Daoy (cell line): Measurements from ENCODE around the gene MBP. TPM values are rescaled to one million over a fixed set of nuclear protein-coding genes. Genes with fewer than 3 reads are reported as not detected.
A peak's percentile ranks its signal among the peaks of the same experiment; 100 is the strongest.

Experiments used
- DNase-seq: peaks from one replicate; pipeline ENCODE4 v3.0.0-alpha.2; 2015; ENCODE audit warnings: low read depth
- total RNA-seq: library from RNA; depleted of rRNA; stranded (reverse); fragments of >200 nt; shearing (Covaris generic); gene quantifications from 2 replicates; pipeline ENCODE4 v1.2.3, GENCODE V29; 2014

Gene MBP
- total RNA-seq, 1 experiment from 2014 or later, result not detected

DNA sequence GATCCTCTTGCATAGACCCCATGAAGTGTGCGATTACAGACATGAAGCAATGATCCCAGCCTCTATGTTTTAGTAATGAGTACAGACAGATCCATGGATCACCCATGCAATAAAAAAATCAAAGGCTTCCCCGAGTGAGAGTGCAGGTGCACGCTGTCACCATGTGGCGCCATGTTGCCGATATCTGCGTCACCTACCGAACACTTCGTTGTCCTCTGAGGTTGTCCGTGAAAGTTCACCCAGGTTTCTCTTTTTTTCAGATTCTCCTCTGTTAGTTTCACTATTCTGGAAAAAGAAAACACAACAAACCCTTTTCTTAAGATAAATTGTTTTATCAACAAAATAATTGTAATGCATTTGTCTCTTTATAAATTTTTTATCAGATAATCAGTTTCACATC lies 66.5 kb downstream of the MBP start:
- DNase-seq, result no peak

DNA sequence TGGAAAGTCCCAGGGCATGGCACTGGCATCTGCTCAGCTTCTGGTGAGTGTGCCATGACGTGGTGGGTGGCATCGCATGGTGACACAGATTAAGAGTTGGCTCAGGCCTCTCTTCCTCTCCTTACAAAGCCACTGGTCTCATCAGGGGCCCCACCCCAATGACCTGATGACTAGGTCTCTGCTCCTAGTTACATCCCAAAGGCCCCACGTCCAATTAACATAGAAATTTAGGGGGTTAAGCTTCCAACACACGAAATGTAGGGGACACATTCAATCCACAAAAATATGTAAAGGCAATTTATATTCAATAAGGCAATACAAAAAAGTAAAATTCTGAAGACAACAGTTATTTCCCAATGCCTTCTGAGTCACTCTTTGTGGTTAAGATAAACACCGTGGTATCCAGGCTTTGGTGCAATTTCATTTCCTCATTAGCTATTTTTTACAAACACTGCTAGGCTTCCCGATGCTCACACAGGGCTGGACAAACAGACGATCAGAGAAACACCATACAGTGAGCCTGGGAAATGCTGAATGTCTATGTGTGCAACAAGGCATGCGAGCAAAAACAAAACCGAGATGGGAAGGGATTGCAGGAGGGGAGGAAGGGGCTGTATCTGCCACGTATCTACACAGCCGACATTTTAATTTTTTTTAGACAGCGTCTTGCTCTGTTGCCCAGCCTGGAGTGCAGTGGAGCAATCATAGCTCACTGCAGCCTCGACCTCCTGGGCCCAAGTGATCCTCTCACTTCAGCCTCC lies 67.2 kb downstream of the MBP start:
- peak; percentile 82 for DNase-seq

DNA sequence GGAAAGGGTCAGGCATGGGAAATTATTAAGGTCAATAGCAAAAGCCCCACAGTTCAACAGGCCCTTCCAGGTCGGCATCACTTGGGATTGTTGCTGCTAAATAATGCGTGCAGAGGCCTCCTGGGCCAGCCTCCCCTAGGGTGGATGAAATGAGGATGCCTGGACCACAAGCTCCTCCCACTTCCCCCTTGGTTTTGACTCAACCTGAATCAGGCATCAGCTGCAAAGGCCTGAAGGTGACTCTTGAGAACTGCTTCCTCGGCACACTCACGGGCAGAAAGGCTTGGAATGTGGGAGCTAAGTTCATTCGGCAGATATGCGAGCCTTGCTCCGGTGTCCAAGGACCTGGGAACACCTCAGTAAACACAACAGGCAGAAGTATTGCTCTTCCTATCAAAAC lies 69.3 kb downstream of the MBP start:
- peak; percentile 71 for DNase-seq

DNA sequence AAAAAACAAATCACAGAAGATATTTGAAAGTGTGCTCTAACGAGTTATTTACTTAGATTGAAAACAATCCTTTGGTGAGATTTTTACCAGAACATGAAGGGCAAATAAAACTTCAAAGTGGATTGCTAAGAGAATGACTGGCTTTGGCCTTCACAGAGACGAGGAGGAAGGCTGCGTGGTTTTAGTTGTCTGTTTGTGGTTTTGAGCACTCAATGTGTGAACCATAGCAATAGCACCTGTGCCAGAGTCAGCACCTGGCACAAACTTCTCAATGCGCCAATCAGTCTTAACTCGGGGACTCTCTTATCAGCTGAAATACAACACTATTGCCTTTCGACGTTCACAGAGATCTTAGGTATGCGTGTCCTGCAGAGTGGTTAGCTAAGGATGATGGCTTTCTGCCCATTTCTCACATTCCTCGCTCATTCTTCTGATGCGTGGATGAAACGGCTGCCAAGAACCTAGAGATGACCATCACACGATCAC lies 70.0 kb downstream of the MBP start:
- no peak for DNase-seq

DNA sequence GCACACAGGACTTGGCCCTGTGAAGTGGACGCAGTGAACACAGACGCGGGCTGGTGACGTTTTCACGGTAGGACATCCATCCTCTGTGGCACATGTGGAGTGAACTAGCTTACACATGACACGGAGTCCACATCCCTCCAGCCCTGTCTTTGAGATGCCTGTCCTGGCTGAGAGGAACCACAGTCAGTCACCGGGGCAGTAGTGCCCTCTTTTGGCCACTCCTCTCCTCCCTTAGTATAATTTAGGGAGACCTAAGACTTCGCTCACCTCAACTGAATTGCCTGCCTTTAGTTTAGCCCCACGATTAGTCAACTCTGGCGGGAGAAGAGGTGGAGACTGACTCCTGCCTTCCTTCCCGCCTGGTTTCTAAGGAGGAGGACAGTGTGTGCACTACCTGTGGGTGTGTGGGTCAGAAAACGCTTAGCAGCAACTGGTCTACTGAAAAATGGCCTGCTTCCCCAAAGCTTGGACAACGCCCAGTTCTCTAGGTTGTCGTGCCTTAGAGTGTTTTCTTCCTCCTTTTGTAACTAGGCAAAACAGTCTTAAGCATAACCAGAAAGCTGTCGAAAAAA lies 70.6 kb downstream of the MBP start:
- no peak for DNase-seq

DNA sequence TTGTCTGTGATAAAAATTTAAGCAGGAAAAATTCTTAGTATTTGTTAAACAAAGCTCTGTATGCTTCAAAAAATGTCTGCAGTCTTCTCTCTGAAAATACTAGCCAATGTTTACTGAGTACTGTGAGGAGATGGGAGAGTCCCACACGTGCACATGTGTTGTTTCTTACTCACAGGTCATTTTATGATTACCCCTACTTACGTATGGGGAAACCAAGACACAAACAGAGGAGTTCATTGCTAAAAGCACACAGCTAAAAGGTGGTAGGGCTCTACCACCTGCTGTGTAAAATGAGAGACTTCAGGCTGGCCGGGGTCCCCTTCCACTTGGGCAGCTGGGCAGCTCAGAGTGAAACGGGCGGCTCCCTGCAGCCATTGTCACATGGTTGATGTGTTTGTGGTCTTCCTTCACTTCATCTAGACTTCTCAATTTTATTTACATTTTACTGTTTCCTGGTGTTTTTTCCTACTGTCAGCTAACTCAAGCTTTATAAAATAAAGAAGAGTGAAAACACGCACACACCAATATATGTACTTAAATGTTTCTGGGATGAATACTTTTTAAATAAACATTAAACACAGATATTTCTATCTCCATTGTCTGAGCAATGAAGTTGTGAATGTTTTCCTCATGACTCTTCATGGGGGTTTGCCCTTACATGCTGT lies 71.2 kb downstream of the MBP start:
- no peak for DNase-seq

DNA sequence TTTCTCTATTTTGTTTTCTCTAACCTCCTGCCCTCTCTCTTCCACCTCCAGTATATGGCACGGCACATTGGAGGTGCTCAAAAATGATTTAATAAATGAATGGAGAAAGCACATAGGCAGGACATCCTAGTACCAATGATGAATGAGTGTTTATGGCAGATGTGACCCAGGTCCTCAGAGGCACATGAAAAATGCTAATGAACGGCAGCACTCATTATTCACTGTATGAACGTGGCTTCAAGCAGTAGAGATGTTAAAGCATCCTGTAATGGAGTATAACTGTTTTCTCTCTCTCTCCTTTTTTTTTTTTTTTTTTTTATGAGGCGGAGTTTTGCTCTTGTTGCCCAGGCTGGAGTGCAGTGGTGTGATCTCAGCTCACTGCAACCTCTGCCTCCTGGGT lies 72.4 kb downstream of the MBP start:
- DNase-seq, result no peak

DNA sequence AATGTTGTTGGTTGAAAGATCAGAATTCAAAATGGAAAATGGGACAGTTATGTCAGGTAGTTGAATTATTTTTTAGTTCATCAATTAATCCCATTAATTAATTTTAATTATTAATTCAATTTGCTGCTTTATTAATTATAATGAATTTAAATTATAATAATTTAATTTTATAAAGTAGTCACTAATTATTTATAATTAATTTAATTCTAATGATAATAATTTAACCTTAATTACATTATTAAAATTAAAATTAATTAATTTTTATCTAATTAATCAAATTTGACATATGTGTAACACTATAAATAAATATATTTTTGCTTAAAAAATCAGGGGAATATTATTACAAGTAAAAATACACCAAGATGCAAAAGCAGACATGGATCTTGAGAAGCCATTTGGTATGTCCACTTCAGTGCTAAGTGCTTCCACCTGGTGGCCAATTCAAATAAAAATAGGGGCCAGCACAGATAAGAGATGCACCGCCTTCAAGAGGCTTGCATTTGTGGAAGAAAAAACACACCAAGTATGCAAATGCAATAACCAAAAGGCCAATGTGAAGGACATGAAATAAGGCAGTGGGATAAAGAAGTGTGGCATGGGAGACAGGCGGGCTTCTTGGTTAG lies 73.2 kb downstream of the MBP start:
- peak; percentile 43 for DNase-seq

DNA sequence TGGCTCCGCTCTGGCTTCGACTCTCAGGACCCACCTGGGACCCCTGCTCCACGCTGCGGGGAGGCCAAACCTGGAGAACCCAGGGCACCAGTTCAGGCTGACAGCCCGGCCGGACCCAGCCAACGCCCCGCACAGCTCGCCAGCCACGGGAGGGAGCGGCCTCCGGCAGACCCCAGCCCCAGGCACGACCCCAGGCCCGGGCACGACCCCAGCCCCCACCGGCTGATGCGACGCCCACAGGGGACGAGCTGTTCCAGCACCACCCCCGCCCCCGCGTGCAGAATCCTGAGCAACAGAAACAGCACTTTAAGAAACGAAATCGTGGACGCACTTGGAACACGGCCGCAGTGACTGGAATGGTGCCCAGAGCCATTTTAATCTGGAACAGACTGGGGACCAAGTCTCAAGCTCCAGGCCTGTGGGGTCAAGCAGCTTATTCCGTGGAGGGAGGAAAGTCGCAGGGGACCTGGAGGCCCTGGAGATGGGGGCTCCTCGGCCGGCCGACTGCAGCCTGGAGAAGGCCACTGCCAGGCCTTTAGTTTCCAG lies 74.2 kb downstream of the MBP start:
- DNase-seq, result no peak

DNA sequence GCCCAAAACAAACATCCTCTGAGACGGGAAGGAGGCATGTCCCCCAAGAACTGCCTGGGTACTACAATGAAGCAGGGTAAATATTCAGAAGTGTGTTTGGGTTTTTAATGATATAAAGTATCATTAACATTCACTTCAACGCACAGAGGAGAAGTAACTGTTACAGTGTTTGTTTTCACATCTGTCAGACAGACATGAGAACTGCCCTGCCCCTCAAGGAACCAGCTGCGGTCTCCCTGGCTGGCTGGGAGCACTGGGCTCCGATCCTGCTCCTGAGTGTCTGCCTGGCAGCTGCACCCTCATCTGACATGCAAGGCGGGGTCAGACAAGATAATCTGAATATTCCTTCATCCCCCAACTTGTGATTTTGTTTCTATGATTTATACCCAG lies 75.6 kb downstream of the MBP start:
- no peak for DNase-seq

DNA sequence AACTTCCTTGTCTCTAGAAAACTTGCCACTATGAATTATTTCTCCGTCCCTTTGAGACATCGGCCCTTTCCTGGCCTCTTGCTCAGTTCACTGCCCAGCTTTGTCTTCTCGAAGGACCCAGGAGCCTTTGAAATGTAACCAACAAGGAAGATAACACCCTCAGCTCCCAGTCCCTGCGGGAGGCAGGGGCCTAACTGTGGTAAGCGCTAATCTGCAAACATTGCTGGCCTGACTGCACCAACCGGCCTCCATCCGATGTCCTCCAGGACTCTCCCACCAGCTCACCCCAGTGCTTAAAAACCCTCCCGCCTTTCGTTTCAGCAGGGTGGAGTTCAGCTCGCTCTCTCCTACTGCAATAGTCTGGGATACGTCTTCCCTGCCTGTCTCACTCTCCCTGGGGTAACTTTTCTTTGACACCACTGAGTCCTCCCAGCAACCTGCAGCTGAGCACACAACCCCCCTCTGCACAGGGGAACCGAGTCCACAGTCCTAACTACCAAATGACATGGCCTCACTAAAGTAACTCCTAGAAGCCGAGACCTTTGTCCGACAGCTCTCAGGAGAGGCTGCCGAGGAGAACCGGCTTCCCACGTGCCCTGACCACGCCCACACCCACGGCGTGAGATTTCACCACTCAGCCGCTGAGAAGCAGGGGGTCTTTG lies 76.1 kb downstream of the MBP start:
- no peak for DNase-seq

DNA sequence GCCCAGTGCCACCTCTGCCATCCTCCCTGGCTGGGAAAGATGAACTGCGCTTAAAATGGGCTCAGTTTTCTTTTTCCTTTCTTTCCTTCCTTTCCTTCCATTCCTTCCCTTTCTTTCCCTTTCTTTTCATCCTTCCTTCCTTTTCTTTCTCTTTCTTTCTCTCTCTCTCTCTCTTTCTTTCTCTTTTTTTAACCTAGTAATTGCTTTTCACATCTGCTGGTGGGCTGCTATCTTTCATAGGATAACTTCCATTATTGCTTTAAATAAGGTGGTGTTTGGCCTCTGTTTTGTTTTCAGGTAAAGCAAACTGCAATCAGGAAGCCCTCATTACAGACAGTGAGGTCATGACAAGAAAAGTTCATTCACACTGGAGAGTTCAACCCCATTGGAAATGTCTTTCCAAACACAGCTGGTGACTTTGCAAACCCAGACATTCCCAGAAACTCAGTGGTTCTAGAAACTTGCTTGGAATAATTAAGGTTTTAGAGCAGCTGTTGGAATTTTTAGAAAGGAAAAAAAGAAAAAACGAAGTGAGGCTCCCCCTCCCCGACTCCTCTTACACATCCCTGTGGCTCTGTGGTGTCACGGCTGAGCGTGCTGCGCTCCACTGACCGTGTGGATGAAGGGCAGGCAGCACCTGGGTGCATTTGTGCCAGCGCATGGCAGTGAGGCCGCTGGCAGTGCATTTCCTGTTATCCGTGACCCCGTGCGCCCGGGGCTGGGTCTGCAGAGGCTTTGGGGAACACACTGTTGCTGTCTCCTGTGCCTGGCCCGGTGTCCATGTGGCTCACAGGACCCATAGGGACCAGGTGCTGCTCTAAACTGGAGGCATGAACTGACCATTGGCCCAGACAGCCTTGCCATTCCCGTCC lies 76.9 kb downstream of the MBP start:
- no peak for DNase-seq

DNA sequence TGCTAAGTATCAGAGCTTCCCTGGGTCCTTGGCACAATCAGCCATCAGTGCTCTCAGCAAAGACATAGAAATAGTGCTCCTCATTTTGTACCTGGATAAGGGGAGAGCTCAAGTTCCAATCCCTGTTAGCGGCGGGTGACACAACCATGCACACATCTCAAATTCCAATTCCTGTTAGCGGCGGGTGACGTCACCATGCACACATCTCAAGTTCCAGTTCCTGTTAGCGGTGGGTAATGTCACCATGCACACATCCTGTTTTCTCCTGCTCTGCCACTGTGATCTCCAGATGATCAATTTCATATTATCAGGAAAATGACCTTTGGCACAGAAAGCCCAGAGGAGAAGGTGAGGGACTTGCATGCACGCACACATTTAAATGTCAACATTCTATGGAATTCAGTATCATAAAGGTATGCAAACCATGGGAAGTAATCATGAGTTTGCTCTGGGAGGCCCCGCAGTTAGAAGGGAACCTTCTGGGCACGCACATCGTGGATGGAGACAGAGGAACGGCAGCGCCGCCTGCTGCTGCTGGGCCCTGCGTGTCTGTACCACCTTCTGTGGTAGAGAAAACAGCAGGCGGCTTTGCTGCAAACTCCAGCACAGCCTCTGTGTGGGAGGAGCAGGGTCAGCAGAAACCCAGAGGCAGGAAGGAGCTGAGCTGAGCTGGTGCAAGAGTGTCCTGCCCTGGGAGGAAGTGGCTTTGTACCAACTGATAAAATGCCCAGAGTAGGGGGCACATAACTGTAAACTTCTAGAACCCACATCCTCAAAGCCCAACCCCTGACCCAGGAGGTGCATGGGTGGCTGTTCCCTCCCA lies 77.8 kb downstream of the MBP start:
- DNase-seq, result peak; percentile 94

DNA sequence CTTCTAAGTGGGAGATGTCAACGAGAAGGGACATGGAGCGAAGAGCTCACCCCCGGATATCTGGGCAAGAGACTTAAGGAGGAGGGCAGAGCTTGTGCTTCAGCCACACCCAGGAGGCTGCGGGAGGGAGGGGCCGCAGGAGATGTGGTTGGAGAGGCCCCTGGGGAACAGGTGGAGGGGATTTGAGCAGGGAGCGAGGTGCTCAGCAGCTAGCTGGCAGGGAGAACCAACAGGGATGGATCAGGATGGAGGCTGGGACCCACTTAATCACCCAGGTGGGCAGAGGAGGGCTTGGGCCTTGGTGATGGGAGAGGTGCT lies 78.3 kb downstream of the MBP start:
- DNase-seq, result no peak

DNA sequence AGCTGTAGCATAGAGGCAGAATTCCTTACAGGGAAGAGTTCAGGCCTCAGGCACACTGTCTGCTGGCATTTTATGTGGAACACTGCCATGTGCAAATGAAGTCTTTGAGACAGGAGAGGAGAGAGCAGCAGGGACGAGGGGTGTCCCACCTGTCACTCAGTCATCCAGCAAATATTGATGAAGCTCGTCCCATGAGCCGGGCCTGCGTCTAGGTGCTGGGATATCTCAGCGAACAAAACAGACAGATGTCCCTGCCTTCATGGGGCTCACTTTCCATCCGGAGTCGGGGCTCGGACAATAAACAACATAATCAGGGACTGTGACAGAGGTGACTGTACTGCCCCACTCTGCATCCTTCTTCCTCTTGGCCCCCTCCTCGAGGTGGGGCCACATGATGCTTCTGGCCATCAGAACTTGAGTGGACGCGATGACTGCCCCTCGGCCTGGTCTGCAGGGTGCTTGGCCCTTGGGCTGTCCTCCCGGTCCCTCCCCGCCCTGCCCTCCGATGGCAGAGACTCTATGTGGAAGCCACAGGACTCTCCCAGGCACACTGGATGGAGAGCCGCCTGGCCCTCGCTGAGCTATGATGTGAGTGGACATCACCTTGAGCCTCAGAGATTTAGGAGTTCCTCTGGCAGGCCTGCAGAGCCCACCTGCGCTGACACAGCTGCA lies 78.8 kb downstream of the MBP start:
- no peak for DNase-seq

DNA sequence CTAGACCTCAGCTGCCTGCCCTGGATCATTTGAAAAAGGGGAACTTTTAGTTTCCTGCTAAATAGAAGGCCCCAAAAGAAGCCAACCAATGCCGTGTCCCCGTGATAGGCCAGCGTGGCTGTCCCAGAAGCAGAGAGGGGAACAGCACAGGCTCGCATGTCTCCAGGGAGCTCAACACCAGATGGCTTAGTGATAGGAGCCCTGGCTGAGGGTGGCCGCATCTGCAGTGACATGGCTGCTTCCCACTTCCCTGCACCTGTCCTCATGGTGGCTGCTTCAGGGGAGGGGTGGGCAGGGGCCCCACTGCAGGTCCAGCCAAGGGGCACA lies 79.6 kb downstream of the MBP start:
- DNase-seq, result no peak

DNA sequence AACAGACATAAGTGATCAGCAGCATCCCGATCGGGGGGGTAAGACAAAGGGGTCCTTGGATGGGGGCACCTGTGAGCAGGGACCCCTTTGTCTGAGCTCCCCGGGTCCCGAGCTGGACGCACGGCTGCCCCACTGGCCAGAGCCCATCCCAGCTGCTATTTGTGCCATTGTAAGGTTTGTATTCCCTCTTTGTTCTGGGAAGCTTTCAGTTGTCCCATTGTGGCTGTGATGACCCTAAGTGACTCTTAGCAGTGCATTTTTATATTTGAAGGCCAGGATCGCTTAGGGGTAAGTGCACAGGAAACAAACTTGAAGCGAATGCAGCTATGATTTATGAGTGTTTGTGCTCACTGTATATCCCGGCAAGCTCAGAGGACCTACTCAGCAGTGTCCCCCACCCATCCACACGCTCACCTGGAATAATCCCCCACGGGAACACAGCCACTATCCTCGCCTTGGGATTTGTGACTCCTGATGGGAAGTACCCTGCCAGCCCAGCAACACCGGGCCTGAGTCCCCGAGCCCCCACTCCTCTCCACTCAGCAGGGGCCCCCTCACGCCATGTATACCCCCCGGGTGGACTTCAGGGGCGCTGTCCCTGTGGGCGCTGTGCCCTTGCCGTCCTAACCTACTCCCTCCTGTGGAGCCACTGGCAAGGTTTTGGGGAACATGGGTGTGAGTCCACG lies 80.1 kb downstream of the MBP start:
- no peak for DNase-seq

DNA sequence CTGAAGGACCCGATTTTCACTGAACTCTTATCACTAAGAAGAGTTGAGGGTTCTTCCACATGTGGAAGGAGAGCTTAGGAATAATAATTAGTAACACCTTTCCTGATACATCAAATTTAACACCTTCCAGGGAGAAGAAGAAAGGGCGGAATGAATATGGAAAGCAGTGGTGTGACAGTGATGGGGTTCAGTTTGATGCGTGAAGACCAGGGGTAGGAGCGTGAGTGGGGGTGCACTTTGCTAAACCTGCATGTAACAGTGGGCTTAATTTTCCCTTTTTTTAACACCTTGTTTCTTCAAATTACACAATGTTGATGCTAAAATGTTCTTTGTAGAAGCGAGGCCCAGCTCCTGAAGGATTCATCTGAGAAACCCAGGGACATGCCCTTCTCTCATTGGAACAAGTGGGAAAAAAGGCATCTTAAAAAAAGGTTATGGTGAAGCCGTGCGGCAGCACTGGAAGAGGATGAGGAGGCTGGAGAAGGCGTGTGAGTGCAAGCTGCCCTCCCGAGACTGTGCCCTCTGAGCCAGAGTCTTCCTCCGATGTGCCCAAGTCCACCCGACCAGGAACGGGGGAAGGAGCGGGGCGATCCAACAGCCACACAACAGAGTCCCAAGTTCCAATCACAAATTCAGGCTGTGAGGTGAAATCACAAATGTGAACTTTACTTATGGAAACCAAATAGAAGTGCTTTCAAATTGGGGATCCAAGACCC lies 80.8 kb downstream of the MBP start:
- no peak for DNase-seq
